Tibial nerve (tissue), 4 donors: ENCODE data around the gene CCDC106. TPM values are rescaled to one million over a fixed set of nuclear protein-coding genes. Genes with fewer than 3 reads are reported as not detected.

Source experiments
- DNase-seq, 2 donors: peaks; one replicate each; pipeline ENCODE4 v3.0.0-alpha.2; 2019; ENCODE audit warnings: low spot score in 2 of 2
- H3K27ac ChIP-seq, 4 donors: fragments of 200-600 bp; sonication (generic) in 3 of 4; one replicate each; pipeline ENCODE4 v1.5.1; 2017 to 2019; ENCODE audit warnings: mild to moderate bottlenecking in 1 of 4
- H3K27me3 ChIP-seq, 2 donors: fragments of 200-600 bp; sonication (generic) in 1 of 2; one replicate each; pipeline versions ENCODE4 v1.5.1 to v1.6.0; 2017 to 2019
- H3K36me3 ChIP-seq, 3 donors: fragments of 200-600 bp; sonication (generic); one replicate each; pipeline ENCODE4 v1.5.1; 2018 to 2019
- H3K4me1 ChIP-seq, 4 donors: fragments of 200-600 bp; sonication (generic) in 3 of 4; one replicate each; pipeline ENCODE4 v1.5.1; 2017 to 2019
- H3K4me3 ChIP-seq, 4 donors: fragments of 200-600 bp; sonication (generic) in 3 of 4; one replicate each; pipeline ENCODE4 v1.5.1; 2017 to 2019; ENCODE audit warnings: mild to moderate bottlenecking in 1 of 4, moderate library complexity in 1 of 4
- H3K9me3 ChIP-seq, 4 donors: fragments of 200-600 bp; sonication (generic) in 3 of 4; one replicate each; pipeline ENCODE4 v1.5.1; 2017 to 2019
- CTCF ChIP-seq, 5 experiments: fragments of 200-600 bp in 3 of 5; fragments of 450-650 bp in 2 of 5; sonication (generic) in 3 of 5; IDR thresholded peaks; one replicate each; pipeline ENCODE4 v1.5.1; 2016 to 2019; ENCODE audit warnings: antibody characterized with exemption in 5 of 5, mild to moderate bottlenecking in 3 of 5, moderate library complexity in 2 of 5
- EP300 ChIP-seq, 2 donors: sonication (generic); formaldehyde crosslinking; IDR thresholded peaks; one replicate each; pipeline ENCODE4 v1.6.1; 2017; ENCODE audit warnings: antibody characterized with exemption in 2 of 2, mild to moderate bottlenecking in 1 of 2
- POLR2A ChIP-seq, 2 donors: fragments of 450-650 bp; IDR thresholded peaks; one replicate each; pipeline ENCODE4 v1.6.1; 2017; ENCODE audit warnings: antibody characterized with exemption in 2 of 2, mild to moderate bottlenecking in 2 of 2, moderate library complexity in 2 of 2
- WGBS, 2 donors: methylation state at CpG; one replicate each; pipeline ENCODE4 v1.1.5; 2018; 5-methylcytosine and 5-hydroxymethylcytosine counted together
- total RNA-seq, 4 donors: library from RNA; depleted of rRNA; stranded (reverse); fragments of >200 nt; gene quantifications; one replicate each; pipeline ENCODE4 v1.1.0, GENCODE V29; 2016

Gene CCDC106
- total RNA-seq, 4 donors from 2014 or later, result 14.5 to 39.6 (median 16.1) TPM

GRCh38 chr19:55702131-55702627 lies 54.2 kb downstream of the CCDC106 start:
- H3K9me3 ChIP-seq, result peaks cover 0 to 17% (median 0%) of the 10 kb centered on the region in 4 donors
- peaks cover 0 to 76% (median 0%) of the 10 kb centered on the region in 3 donors for H3K36me3 ChIP-seq
- TF ChIP-seq CTCF (IDR thresholded peaks at IDR 0.05), result no peak
- no peak for TF ChIP-seq EP300 (IDR thresholded peaks at IDR 0.05)
- no peak for TF ChIP-seq POLR2A (IDR thresholded peaks at IDR 0.05)
- 69 to 74% methylated on average over 9 to 13 of the region's 13 CpGs for WGBS, 2 donors
- H3K27ac ChIP-seq, result no peak overlapping the region
- DNase-seq, result no peak
- H3K27me3 ChIP-seq, result no peaks in the 10 kb centered on the region
- no peaks in the 10 kb centered on the region for H3K4me1 ChIP-seq
- no peak overlapping the region for H3K4me3 ChIP-seq

Other genes with a start within 250 kb of the CCDC106 start
- 10 to 100 TPM in 2 of 4 donors, 1 to 10 TPM in 2; 8.0 to 16.2 (median 9.9) TPM for gene UBE2S, start 240.4 kb upstream of the CCDC106 start, total RNA-seq
- gene SHISA7, start 204.9 kb upstream of the CCDC106 start, total RNA-seq, result 1 to 10 TPM in 3 of 4 donors, under 1 TPM in 1; 0.42 to 4.1 (median 2.0) TPM
- gene ISOC2, start 186.6 kb upstream of the CCDC106 start, total RNA-seq, result 10 to 100 TPM; 38.0 to 80.4 (median 65.9) TPM
- gene C19orf85, start 183.5 kb upstream of the CCDC106 start, total RNA-seq, result not detected
- gene ZNF628, start 171.6 kb upstream of the CCDC106 start, total RNA-seq, result 10 to 100 TPM in 1 of 4 donors, 1 to 10 TPM in 3; 3.5 to 16.8 (median 4.0) TPM
- gene NAT14, start 163.0 kb upstream of the CCDC106 start, total RNA-seq, result 1 to 10 TPM; 3.1 to 8.0 (median 4.3) TPM
- gene SSC5D, start 159.8 kb upstream of the CCDC106 start, total RNA-seq, result 10 to 100 TPM in 1 of 4 donors, 1 to 10 TPM in 3; 3.9 to 14.5 (median 7.2) TPM
- not detected for gene SBK2, start 111.1 kb upstream of the CCDC106 start, total RNA-seq
- gene SBK3, start 102.7 kb upstream of the CCDC106 start, total RNA-seq, result under 1 TPM in 1 of 4 donors, not detected in 3; 0.59 TPM
- 1 to 10 TPM; 2.0 to 5.3 (median 4.2) TPM for gene ZNF579, start 67.4 kb upstream of the CCDC106 start, total RNA-seq
- 10 to 100 TPM in 1 of 4 donors, 1 to 10 TPM in 3; 4.8 to 11.7 (median 7.9) TPM for gene FIZ1, start 48.7 kb upstream of the CCDC106 start, total RNA-seq
- gene ZNF524, start 47.9 kb upstream of the CCDC106 start, total RNA-seq, result 10 to 100 TPM; 23.1 to 35.0 (median 27.0) TPM
- gene ZNF865, start 42.6 kb upstream of the CCDC106 start, total RNA-seq, result 10 to 100 TPM in 3 of 4 donors, 1 to 10 TPM in 1; 8.8 to 15.0 (median 12.7) TPM
- gene ZNF784, start 23.6 kb upstream of the CCDC106 start, total RNA-seq, result 1 to 10 TPM; 1.5 to 6.9 (median 1.9) TPM
- gene ZNF580, start 7.2 kb upstream of the CCDC106 start, total RNA-seq, result 10 to 100 TPM; 24.1 to 67.5 (median 35.0) TPM
- gene ZNF581, start 4.6 kb upstream of the CCDC106 start, total RNA-seq, result 10 to 100 TPM in 2 of 4 donors, 1 to 10 TPM in 2; 5.7 to 19.4 (median 8.8) TPM
- 100 to 1,000 TPM; 115 to 242 (median 141) TPM for gene U2AF2, start 6.8 kb downstream of the CCDC106 start, total RNA-seq
- 100 to 1,000 TPM in 3 of 4 donors, 10 to 100 TPM in 1; 92.0 to 164 (median 118) TPM for gene EPN1, start 27.0 kb downstream of the CCDC106 start, total RNA-seq
- not detected for gene NLRP9, start 90.2 kb downstream of the CCDC106 start, total RNA-seq
- gene RFPL4A, start 110.9 kb downstream of the CCDC106 start, total RNA-seq, result 1 to 10 TPM in 1 of 4 donors, not detected in 3; 1.2 TPM
- gene RFPL4AL1, start 120.9 kb downstream of the CCDC106 start, total RNA-seq, result not detected
- not detected for gene NLRP11, start 183.8 kb downstream of the CCDC106 start, total RNA-seq
- gene NLRP4, start 188.3 kb downstream of the CCDC106 start, total RNA-seq, result not detected